ENCODE data around the gene ZWINT. TPM values are rescaled to one million over a fixed set of nuclear protein-coding genes. Genes with fewer than 3 reads are reported as not detected.

ZWINT gene
- total and polyA plus RNA-seq, 2 of the 13 experiments (the other 11 are each of a cell fraction or from before 2014, with no cell fraction given): 27.3 to 121 TPM

GRCh38 chr10:56360967-56361612, at the start of gene ZWINT (continued):
- 0 out of 2 replicates have a peak, but pooled peaks have one; percentile 69 for TF ChIP-seq DR1 (CRISPR knock-in tag; IDR thresholded peaks at IDR 0.05)
- TF ChIP-seq RXRB (CRISPR knock-in tag; IDR thresholded peaks at IDR 0.05; ENCODE audit: borderline replicate concordance): no peak
- TF ChIP-seq, protein P1, sequence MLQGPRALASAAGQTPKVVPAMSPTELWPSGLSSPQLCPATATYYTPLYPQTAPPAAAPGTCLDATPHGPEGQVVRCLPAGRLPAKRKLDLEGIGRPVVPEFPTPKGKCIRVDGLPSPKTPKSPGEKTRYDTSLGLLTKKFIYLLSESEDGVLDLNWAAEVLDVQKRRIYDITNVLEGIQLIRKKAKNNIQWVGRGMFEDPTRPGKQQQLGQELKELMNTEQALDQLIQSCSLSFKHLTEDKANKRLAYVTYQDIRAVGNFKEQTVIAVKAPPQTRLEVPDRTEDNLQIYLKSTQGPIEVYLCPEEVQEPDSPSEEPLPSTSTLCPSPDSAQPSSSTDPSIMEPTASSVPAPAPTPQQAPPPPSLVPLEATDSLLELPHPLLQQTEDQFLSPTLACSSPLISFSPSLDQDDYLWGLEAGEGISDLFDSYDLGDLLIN (CRISPR knock-in tag; IDR thresholded peaks at IDR 0.05; ENCODE audit: borderline replicate concordance): 0 out of 2 replicates have a peak, but pooled peaks have one; percentile 21
- no peak for TF ChIP-seq FOXP4 (CRISPR knock-in tag; IDR thresholded peaks at IDR 0.05)
- TF ChIP-seq ZNF780A (CRISPR knock-in tag; IDR thresholded peaks at IDR 0.05): 0 out of 2 replicates have a peak, but pooled peaks have one; percentile 55
- TF ChIP-seq SNAPC2 (CRISPR knock-in tag; IDR thresholded peaks at IDR 0.05): 0 out of 2 replicates have a peak, but pooled peaks have one; percentile 71
- TF ChIP-seq, protein P2, sequence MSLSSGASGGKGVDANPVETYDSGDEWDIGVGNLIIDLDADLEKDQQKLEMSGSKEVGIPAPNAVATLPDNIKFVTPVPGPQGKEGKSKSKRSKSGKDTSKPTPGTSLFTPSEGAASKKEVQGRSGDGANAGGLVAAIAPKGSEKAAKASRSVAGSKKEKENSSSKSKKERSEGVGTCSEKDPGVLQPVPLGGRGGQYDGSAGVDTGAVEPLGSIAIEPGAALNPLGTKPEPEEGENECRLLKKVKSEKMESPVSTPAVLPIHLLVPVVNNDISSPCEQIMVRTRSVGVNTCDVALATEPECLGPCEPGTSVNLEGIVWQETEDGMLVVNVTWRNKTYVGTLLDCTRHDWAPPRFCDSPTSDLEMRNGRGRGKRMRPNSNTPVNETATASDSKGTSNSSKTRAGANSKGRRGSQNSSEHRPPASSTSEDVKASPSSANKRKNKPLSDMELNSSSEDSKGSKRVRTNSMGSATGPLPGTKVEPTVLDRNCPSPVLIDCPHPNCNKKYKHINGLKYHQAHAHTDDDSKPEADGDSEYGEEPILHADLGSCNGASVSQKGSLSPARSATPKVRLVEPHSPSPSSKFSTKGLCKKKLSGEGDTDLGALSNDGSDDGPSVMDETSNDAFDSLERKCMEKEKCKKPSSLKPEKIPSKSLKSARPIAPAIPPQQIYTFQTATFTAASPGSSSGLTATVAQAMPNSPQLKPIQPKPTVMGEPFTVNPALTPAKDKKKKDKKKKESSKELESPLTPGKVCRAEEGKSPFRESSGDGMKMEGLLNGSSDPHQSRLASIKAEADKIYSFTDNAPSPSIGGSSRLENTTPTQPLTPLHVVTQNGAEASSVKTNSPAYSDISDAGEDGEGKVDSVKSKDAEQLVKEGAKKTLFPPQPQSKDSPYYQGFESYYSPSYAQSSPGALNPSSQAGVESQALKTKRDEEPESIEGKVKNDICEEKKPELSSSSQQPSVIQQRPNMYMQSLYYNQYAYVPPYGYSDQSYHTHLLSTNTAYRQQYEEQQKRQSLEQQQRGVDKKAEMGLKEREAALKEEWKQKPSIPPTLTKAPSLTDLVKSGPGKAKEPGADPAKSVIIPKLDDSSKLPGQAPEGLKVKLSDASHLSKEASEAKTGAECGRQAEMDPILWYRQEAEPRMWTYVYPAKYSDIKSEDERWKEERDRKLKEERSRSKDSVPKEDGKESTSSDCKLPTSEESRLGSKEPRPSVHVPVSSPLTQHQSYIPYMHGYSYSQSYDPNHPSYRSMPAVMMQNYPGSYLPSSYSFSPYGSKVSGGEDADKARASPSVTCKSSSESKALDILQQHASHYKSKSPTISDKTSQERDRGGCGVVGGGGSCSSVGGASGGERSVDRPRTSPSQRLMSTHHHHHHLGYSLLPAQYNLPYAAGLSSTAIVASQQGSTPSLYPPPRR (CRISPR knock-in tag; IDR thresholded peaks at IDR 0.05; ENCODE audit: borderline replicate concordance): no peak
- TF ChIP-seq RBFOX2 (IDR thresholded peaks at IDR 0.05; ENCODE audit: low read depth, low read length): peak; percentile 60
- no peak for TF ChIP-seq MEIS1 (CRISPR knock-in tag; IDR thresholded peaks at IDR 0.05; ENCODE audit: borderline replicate concordance)
- no peak for TF ChIP-seq PREB (CRISPR knock-in tag; IDR thresholded peaks at IDR 0.05)
- peak; percentile 62 for TF ChIP-seq ATF7-NPFF (CRISPR knock-in tag; IDR thresholded peaks at IDR 0.05; ENCODE audit: low read depth)
- peak; percentile 53; the same call in 1 of the 2 replicates for TF ChIP-seq CREM (IDR thresholded peaks at IDR 0.05)
- no peak for TF ChIP-seq CREM (CRISPR knock-in tag; IDR thresholded peaks at IDR 0.05)
- no peak; the same call in 1 of the 2 replicates for TF ChIP-seq ZNF558 (CRISPR knock-in tag; IDR thresholded peaks at IDR 0.05; ENCODE audit: borderline replicate concordance)
- peak; percentile 60; the same call in 1 of the 2 replicates for TF ChIP-seq MXD4 (CRISPR knock-in tag; IDR thresholded peaks at IDR 0.05)
- TF ChIP-seq NBN (conservative IDR thresholded peaks at IDR 0.05): no peak
